Lung (tissue), 12 donors: ENCODE data around the gene KCTD7. TPM values are rescaled to one million over a fixed set of nuclear protein-coding genes. Genes with fewer than 3 reads are reported as not detected.
"Not testable (repeated sequence)": the region's sequence is repeated elsewhere in the genome, so short reads cannot be mapped to it uniquely, and the experiment has no call there.

Source experiments
- ATAC-seq: fragments of 200-7000 bp; cut with Tn5 transposase; one replicate; pipeline ENCODE4 v1.9.1; 2020; ENCODE audit warnings: moderate number of reproducible peaks; ENCODE audit not compliant: insufficient read depth, low FRiP score
- DNase-seq, 3 donors: peaks; one replicate each; pipeline ENCODE4 v3.0.0-alpha.2; 2013 to 2017
- H3K27ac ChIP-seq, 2 donors: one replicate each; pipeline ENCODE4 v1.5.1; 2013; ENCODE audit warnings: mild to moderate bottlenecking in 2 of 2, moderate library complexity in 2 of 2, control low read depth in 1 of 2, inconsistent platforms in 1 of 2, low read depth in 1 of 2, low read length in 1 of 2
- H3K27me3 ChIP-seq, 3 donors: one replicate each; pipeline ENCODE4 v1.5.1; 2013; ENCODE audit warnings: low read length in 2 of 3; ENCODE audit not compliant: control insufficient read depth in 3 of 3, insufficient read depth in 3 of 3
- H3K36me3 ChIP-seq, 4 donors: one replicate each; pipeline ENCODE4 v1.5.1; 2013; ENCODE audit warnings: low read length in 4 of 4, mild to moderate bottlenecking in 1 of 4, moderate library complexity in 1 of 4; ENCODE audit not compliant: control insufficient read depth in 4 of 4, insufficient read depth in 4 of 4
- H3K4me1 ChIP-seq, 5 donors: one replicate each; pipeline ENCODE4 v1.5.1; 2013; ENCODE audit warnings: low read length in 5 of 5, mild to moderate bottlenecking in 2 of 5, moderate library complexity in 1 of 5; ENCODE audit not compliant: control insufficient read depth in 5 of 5, insufficient read depth in 5 of 5
- H3K4me3 ChIP-seq: one replicate; pipeline ENCODE4 v1.5.1; 2013; ENCODE audit warnings: mild to moderate bottlenecking, control low read depth, moderate library complexity
- H3K9ac ChIP-seq, 2 donors: one replicate each; pipeline ENCODE4 v1.5.1; 2013; ENCODE audit warnings: low read length in 2 of 2, control low read depth in 1 of 2; ENCODE audit not compliant: insufficient read depth in 1 of 2
- H3K9me3 ChIP-seq, 4 donors: one replicate each; pipeline ENCODE4 v1.5.1; 2013; ENCODE audit warnings: low read length in 3 of 4, mild to moderate bottlenecking in 1 of 4, moderate library complexity in 1 of 4; ENCODE audit not compliant: control insufficient read depth in 4 of 4, insufficient read depth in 3 of 4
- CTCF ChIP-seq: IDR thresholded peaks from 2 replicates; pipeline ENCODE4 v1.5.1; 2012; ENCODE audit warnings: mild to moderate bottlenecking; ENCODE audit errors: control extremely low read depth, extremely low read depth
- WGBS, 2 donors: extraction: QIAGEN DNeasy Blood & Tissue Kit; methylation state at CpG; one replicate each; pipeline ENCODE4 v1.1.7; 2013; 5-methylcytosine and 5-hydroxymethylcytosine counted together
- polyA plus RNA-seq, 2 donors: library from polyadenylated mRNA; stranded (reverse); fragments of 200-250 nt; gene quantifications; one replicate each; pipeline ENCODE4 v1.2.1, GENCODE V29; 2013
- total RNA-seq, 2 donors: library from RNA; depleted of rRNA in 1 of 2; stranded (reverse); fragments of >200 nt in 1 of 2; gene quantifications; one replicate each; pipeline ENCODE4 v1.2.1, GENCODE V29; 2014 to 2021
- donor health status: control.
- donor health status: control.
- donor health status: Bipolar disorder and iron deficiency.
- donor health status: healthy.
- donor health status: DM: yes; HTN: yes; CAD: no.

The KCTD7 gene
- total and polyA plus RNA-seq, 4 donors: 4.9 to 19.7 (median 7.6) TPM

- no peak overlapping the region for H3K27ac ChIP-seq
- no peaks in the 10 kb centered on the region for H3K27me3 ChIP-seq
- 68 to 84% methylated on average over 3 of the region's 3 CpGs for WGBS, 2 donors
- H3K9ac ChIP-seq: no peak overlapping the region
- no peak for TF ChIP-seq CTCF
- peaks cover 0 to 1% (median 0%) of the 10 kb centered on the region in 4 donors for H3K36me3 ChIP-seq
- peak in 2 of 3 donors; percentile 30 to 40 for DNase-seq
- no peak for ATAC-seq
- no peak overlapping the region for H3K4me3 ChIP-seq
- no peaks in the 10 kb centered on the region for H3K4me1 ChIP-seq
- no peaks in the 10 kb centered on the region for H3K9me3 ChIP-seq
Observed at GRCh38 chr7:66602159-66602558, 26.5 kb upstream of the KCTD7 start.

- Histone ChIP-seq H3K4me1 (no peaks in the 10 kb centered on the region), H3K36me3 (no peaks in the 10 kb centered on the region)
- DNase-seq: no peak
Observed at GRCh38 chr7:66604198-66604597, 24.5 kb upstream of the KCTD7 start.

GRCh38 chr7:66606540-66607291 lies 22.0 kb upstream of the KCTD7 start:
- H3K27ac ChIP-seq, H3K9me3 ChIP-seq, H3K27me3 ChIP-seq, H3K4me3 ChIP-seq, H3K36me3 ChIP-seq, ATAC-seq, H3K4me1 ChIP-seq, H3K9ac ChIP-seq, DNase-seq: not testable (repeated sequence)
- 91 to 93% methylated on average over 34 of the region's 34 CpGs for WGBS, 2 donors

More at GRCh38 chr7:66604198-66604597, 24.5 kb upstream of the KCTD7 start:
- TF ChIP-seq CTCF: no peak
- Histone ChIP-seq H3K4me3 (no peak overlapping the region), H3K27ac (peak overlapping the region in 1 of 2 donors; percentile 17), H3K9me3 (no peaks in the 10 kb centered on the region), H3K9ac (no peak overlapping the region), H3K27me3 (no peaks in the 10 kb centered on the region)
- WGBS, 2 donors: 96 to 100% methylated on average over 1 of the region's 1 CpG
- ATAC-seq: no peak

GRCh38 chr7:66609176-66609575 lies 19.5 kb upstream of the KCTD7 start:
- Histone ChIP-seq H3K4me1 (no peaks in the 10 kb centered on the region), H3K27ac (no peak overlapping the region), H3K27me3 (no peaks in the 10 kb centered on the region), H3K4me3 (no peak overlapping the region), H3K36me3 (no peaks in the 10 kb centered on the region), H3K9me3 (no peaks in the 10 kb centered on the region), H3K9ac (no peak overlapping the region)
- peak; percentile 27 to 82 (median 57) for DNase-seq
- TF ChIP-seq CTCF: no peak
- ATAC-seq: peak; percentile 70
- 43 to 56% methylated on average over 3 of the region's 3 CpGs for WGBS, 2 donors

- not testable (repeated sequence) for H3K9me3 ChIP-seq, H3K27me3 ChIP-seq, H3K4me3 ChIP-seq
Observed at GRCh38 chr7:66614596-66614995, 14.1 kb upstream of the KCTD7 start.

More at GRCh38 chr7:66614596-66614995, 14.1 kb upstream of the KCTD7 start:
- not testable (repeated sequence) for ATAC-seq, H3K4me1 ChIP-seq, H3K9ac ChIP-seq, H3K36me3 ChIP-seq, H3K27ac ChIP-seq, DNase-seq
- 98% methylated on average over 28 to 33 of the region's 33 CpGs for WGBS, 2 donors
